ENCODE results near the gene MSI2. TPM values are rescaled to one million over a fixed set of nuclear protein-coding genes. Genes with fewer than 3 reads are reported as not detected.

MSI2 gene
- total RNA-seq, 2 experiments from 2014 or later, result 107 to 111 TPM

- Mint-ChIP-seq H3K36me3 (ENCODE audit: low read depth) (peaks cover 11% of the 10 kb centered on the region), H3K4me1 (peaks cover 27% of the 10 kb centered on the region), H3K9me3 (no peaks in the 10 kb centered on the region), H3K27ac (no peak overlapping the region), H3K27me3 (no peaks in the 10 kb centered on the region), H3K4me3 (no peak overlapping the region)
- DNase-seq, result no peak
- POLR2A ChIA-PET, result no interaction called here
- CTCF ChIA-PET, result no interaction called here
These were observed 153.8 kb downstream of the MSI2 start for GRCh38 chr17:57410169-57410568.

- Mint-ChIP-seq H3K4me3 (no peak overlapping the region), H3K27ac (no peak overlapping the region), H3K9me3 (no peaks in the 10 kb centered on the region), H3K27me3 (no peaks in the 10 kb centered on the region), H3K36me3 (ENCODE audit: low read depth) (peaks cover 13% of the 10 kb centered on the region), H3K4me1 (peaks cover 16% of the 10 kb centered on the region)
- POLR2A ChIA-PET, result interaction anchor here (0.9 kb wide), 1 partner anchor 10 kb away, joined by 3 read pairs; no protein-coding TSS in a partner anchor
- no peak for DNase-seq
- CTCF ChIA-PET, result no interaction called here
These were observed 156.3 kb downstream of the MSI2 start for GRCh38 chr17:57412520-57413096.

GRCh38 chr17:57413848-57414651 is 157.7 kb downstream of the MSI2 start:
- DNase-seq, result no peak
- Mint-ChIP-seq H3K9me3 (no peaks in the 10 kb centered on the region), H3K27me3 (no peaks in the 10 kb centered on the region), H3K36me3 (ENCODE audit: low read depth) (peaks cover 14% of the 10 kb centered on the region), H3K4me3 (no peak overlapping the region), H3K27ac (no peak overlapping the region), H3K4me1 (peaks cover 8% of the 10 kb centered on the region)
- POLR2A ChIA-PET, result interaction anchor here (1.0 kb wide), 1 partner anchor 26 kb away, joined by 3 read pairs; no protein-coding TSS in a partner anchor
- CTCF ChIA-PET, result interaction anchor here (1.4 kb wide), 1 partner anchor 171 kb away, joined by 4 read pairs; no protein-coding TSS in a partner anchor

GRCh38 chr17:57415751-57416207 is 159.5 kb downstream of the MSI2 start:
- Mint-ChIP-seq H3K36me3 (ENCODE audit: low read depth) (peaks cover 17% of the 10 kb centered on the region), H3K9me3 (no peaks in the 10 kb centered on the region), H3K27ac (no peak overlapping the region), H3K4me1 (peaks cover 8% of the 10 kb centered on the region), H3K4me3 (no peak overlapping the region), H3K27me3 (no peaks in the 10 kb centered on the region)
- CTCF ChIA-PET, result no interaction called here
- no peak for DNase-seq
- POLR2A ChIA-PET, result no interaction called here

DNA sequence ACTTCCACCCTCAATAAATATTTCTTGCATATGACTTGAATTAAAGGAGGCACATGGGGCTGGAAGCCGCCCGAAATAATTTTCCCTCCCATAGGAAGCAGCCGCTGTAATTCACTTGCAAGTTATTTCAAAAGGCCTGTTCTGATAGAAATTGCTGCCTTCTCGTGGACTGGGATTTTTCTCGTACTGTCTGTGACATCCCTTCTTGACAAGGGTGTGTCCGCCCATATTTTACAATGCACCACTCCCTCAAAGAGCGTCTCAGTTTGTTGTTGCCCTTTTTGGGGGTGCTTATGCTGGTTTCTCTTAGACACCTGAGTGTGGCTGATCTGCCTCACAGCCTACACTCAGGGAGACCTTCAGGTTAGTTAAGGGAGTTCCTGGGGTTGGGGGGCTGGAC is 160.0 kb downstream of the MSI2 start:
- DNase-seq, result no peak
- CTCF ChIA-PET, result no interaction called here
- Mint-ChIP-seq H3K36me3 (ENCODE audit: low read depth) (peaks cover 19% of the 10 kb centered on the region), H3K27me3 (no peaks in the 10 kb centered on the region), H3K27ac (no peak overlapping the region), H3K4me1 (peaks cover 8% of the 10 kb centered on the region), H3K9me3 (no peaks in the 10 kb centered on the region), H3K4me3 (no peak overlapping the region)
- POLR2A ChIA-PET, result no interaction called here

DNA sequence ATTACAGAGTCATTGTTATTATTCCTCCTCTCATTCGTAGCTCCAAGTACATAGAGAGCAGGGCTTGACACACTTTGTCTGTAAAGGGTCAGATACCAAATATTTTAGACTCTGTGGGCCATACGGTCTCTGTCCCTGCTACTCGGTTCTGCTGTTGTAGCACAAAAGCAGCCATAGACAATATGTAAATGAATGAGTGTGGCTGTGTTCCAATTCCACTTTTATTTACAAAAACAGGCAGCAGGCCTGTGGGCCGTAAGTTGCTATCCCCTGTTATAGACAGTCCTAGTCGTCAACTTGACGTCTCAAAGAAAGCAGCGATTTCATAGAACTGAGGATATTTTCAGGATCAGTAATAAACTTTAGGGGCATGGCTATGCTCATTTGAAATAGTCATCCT is 161.6 kb downstream of the MSI2 start:
- DNase-seq, result no peak
- Mint-ChIP-seq H3K4me1 (peaks cover 8% of the 10 kb centered on the region), H3K27me3 (no peaks in the 10 kb centered on the region), H3K4me3 (no peak overlapping the region), H3K9me3 (no peaks in the 10 kb centered on the region), H3K27ac (no peak overlapping the region), H3K36me3 (ENCODE audit: low read depth) (peaks cover 19% of the 10 kb centered on the region)
- POLR2A ChIA-PET, result no interaction called here
- CTCF ChIA-PET, result no interaction called here

- no peak for DNase-seq
- H3K27me3 Mint-ChIP-seq, result no peaks in the 10 kb centered on the region
- H3K36me3 Mint-ChIP-seq (ENCODE audit: low read depth), result peaks cover 23% of the 10 kb centered on the region
- H3K4me3 Mint-ChIP-seq, result no peak overlapping the region
- ChIA-PET CTCF (no interaction called here), POLR2A (no interaction called here)
- no peak overlapping the region for H3K27ac Mint-ChIP-seq
- no peaks in the 10 kb centered on the region for H3K9me3 Mint-ChIP-seq
- H3K4me1 Mint-ChIP-seq, result peaks cover 12% of the 10 kb centered on the region
These were observed 162.3 kb downstream of the MSI2 start for GRCh38 chr17:57418463-57419246.

- no peak for DNase-seq
- Mint-ChIP-seq H3K36me3 (ENCODE audit: low read depth) (peaks cover 21% of the 10 kb centered on the region), H3K27me3 (no peaks in the 10 kb centered on the region), H3K4me1 (peaks cover 23% of the 10 kb centered on the region), H3K27ac (no peak overlapping the region), H3K9me3 (no peaks in the 10 kb centered on the region), H3K4me3 (no peak overlapping the region)
- CTCF ChIA-PET, result interaction anchor here (1.2 kb wide), 1 partner anchor 176 kb away, joined by 3 read pairs; no protein-coding TSS in a partner anchor
- POLR2A ChIA-PET, result no interaction called here
These were observed 163.7 kb downstream of the MSI2 start for GRCh38 chr17:57419940-57420550.

DNA sequence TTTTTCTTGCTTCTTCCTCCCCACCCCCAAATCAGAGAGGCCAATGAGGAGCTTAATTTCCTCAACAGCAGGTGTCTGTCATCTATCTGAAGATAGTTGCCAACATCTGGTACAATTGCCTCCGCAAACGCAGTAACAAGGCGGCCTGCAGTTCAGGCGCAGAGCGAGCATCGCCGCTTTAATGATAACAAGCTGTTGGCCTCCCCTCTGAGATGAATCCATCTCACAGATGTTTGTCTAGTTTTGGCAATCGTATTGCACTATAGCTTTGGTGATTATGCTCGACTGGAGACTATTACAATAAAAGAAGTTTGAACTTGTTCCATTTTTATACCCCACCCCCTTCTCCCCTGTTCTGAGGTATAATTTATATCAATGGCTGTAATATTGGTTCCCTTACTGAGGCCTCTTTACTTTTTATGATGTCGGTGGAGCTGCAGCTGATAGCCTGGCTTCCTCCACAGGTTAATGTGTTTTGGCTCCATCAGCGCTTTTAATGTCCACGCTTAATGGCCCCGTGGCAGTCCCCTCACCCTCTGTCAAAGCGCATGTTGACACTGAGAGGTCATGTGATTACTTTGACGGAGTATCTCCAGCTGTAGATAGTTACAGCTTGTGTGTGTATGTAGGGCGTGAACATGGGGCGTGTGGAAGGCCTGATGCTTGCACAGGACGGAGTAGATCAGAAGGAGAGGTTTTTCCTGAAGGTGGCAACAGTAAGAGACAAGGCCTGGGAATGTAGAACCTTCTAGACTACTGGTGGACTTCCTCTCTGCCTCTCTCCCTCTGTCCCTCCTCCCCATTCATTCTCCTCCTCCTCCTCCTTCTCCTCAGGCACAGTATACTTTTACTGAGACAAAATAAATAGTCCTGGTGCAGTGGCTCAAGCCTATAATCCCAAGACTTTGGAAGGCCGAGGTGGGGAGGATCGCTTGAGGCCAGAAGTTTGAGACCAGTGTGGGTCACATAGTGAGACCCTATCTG is 164.7 kb downstream of the MSI2 start:
- ChIA-PET POLR2A (no interaction called here), CTCF (interaction anchor here (1.2 kb wide), 1 partner anchor 177 kb away, joined by 3 read pairs; no protein-coding TSS in a partner anchor)

GRCh38 chr17:57422574-57423164 is 166.3 kb downstream of the MSI2 start:
- no peak for DNase-seq
- CTCF ChIA-PET, result no interaction called here
- H3K9me3 Mint-ChIP-seq, result no peaks in the 10 kb centered on the region
- H3K36me3 Mint-ChIP-seq (ENCODE audit: low read depth), result peaks cover 11% of the 10 kb centered on the region
- no peak overlapping the region for H3K4me3 Mint-ChIP-seq
- POLR2A ChIA-PET, result no interaction called here
- H3K27me3 Mint-ChIP-seq, result no peaks in the 10 kb centered on the region
- peaks cover 30% of the 10 kb centered on the region for H3K4me1 Mint-ChIP-seq
- no peak overlapping the region for H3K27ac Mint-ChIP-seq

More for the DNA sequence above, 164.7 kb downstream of the MSI2 start:
- no peak overlapping the region for H3K4me3 Mint-ChIP-seq
- DNase-seq, result no peak
- H3K27ac Mint-ChIP-seq, result no peak overlapping the region
- peaks cover 31% of the 10 kb centered on the region for H3K4me1 Mint-ChIP-seq
- peaks cover 18% of the 10 kb centered on the region for H3K36me3 Mint-ChIP-seq (ENCODE audit: low read depth)
- no peaks in the 10 kb centered on the region for H3K9me3 Mint-ChIP-seq
- no peaks in the 10 kb centered on the region for H3K27me3 Mint-ChIP-seq

DNA sequence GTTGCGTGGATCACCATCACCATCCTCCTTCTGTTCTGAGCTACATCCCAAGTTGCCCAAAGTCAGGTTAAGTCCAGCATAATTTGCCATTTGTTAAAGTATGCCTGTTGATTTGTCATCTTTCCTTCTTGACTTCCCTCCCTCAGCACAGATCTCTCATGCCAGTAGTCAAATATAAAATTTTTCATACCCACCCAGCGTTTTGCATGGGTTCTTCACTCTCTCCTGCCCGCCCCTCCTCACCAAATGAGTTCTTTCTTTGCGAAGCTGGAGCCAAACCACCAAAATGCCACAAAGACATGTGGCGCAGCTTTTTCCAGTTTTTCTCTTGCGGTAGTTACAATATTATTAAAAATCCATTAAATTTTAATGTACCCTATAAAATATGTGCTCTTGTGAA is 167.2 kb downstream of the MSI2 start:
- CTCF ChIA-PET, result no interaction called here
- Mint-ChIP-seq H3K4me1 (peaks cover 27% of the 10 kb centered on the region), H3K27me3 (no peaks in the 10 kb centered on the region)

DNA sequence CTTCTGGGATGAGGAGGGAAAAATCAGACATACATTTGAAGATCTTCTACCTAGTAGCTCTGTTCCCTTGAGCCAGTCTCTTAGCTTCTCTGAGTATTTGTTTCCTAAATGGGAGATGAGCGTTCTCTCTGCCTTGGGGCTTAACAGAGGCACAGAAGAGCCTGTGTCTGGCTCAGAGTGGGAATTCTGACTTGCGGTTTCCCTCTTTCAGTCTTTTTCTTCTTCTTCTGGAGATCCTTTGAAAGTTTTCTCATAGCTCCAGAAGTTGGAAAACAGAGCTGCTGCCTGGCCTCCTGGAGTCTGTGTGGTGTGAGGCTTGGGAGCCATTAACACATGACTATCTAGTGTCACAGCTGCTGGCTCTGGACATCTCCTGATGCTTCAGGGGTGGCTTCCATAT is 167.9 kb downstream of the MSI2 start:
- Mint-ChIP-seq H3K27ac (no peak overlapping the region), H3K36me3 (ENCODE audit: low read depth) (peaks cover 11% of the 10 kb centered on the region), H3K4me1 (peaks cover 25% of the 10 kb centered on the region), H3K9me3 (no peaks in the 10 kb centered on the region), H3K4me3 (no peak overlapping the region), H3K27me3 (no peaks in the 10 kb centered on the region)
- POLR2A ChIA-PET, result no interaction called here
- CTCF ChIA-PET, result no interaction called here
- no peak for DNase-seq

More for the DNA sequence above, 167.2 kb downstream of the MSI2 start:
- no peak for DNase-seq
- Mint-ChIP-seq H3K4me3 (no peak overlapping the region), H3K36me3 (ENCODE audit: low read depth) (peaks cover 11% of the 10 kb centered on the region), H3K9me3 (no peaks in the 10 kb centered on the region), H3K27ac (no peak overlapping the region)
- POLR2A ChIA-PET, result no interaction called here

All from activated CD4-positive, alpha-beta memory T cell treated with anti-CD3 and anti-CD28 coated beads, Interleukin-2, amount 10 ng/mL, durations not matched to agents 7 days and 5 days (primary cell).